HL-60 (cell line): ENCODE measurements around the gene TMEM37.

ENCODE experiments used
- DNase-seq, 2 experiments: peaks; one replicate each; pipeline ENCODE4 v3.0.0-alpha.2; 2010 to 2020; ENCODE audit warnings: low read depth in 1 of 2, low spot score in 1 of 2
- H3K27ac ChIP-seq: fragments of 250-450 bp; sonication (Bioruptor Pico); replicated peaks from 2 replicates; pipeline ENCODE4 v1.5.1; 2020; ENCODE audit warnings: mild to moderate bottlenecking, moderate library complexity
- H3K27me3 ChIP-seq: fragments of 250-450 bp; sonication (Bioruptor Pico); 2 replicates; pipeline ENCODE4 v1.5.1; 2021; ENCODE audit warnings: mild to moderate bottlenecking, moderate library complexity; ENCODE audit not compliant: insufficient read depth, poor library complexity, severe bottlenecking
- H3K4me3 ChIP-seq: replicated peaks from 2 replicates; pipeline ENCODE4 v1.5.1; 2011; ENCODE audit warnings: mild to moderate bottlenecking, control low read depth, low read length; ENCODE audit not compliant: insufficient read depth
- CTCF ChIP-seq: IDR thresholded peaks from one replicate; pipeline ENCODE4 v1.5.1; 2011; ENCODE audit warnings: low read length, control low read depth, inconsistent platforms; ENCODE audit not compliant: insufficient read depth
- GABPA ChIP-seq: IDR thresholded peaks from 2 replicates; pipeline ENCODE4 v1.6.1; 2012; ENCODE audit warnings: low read depth
- POLR2AphosphoS5 ChIP-seq: IDR thresholded peaks from 2 replicates; pipeline ENCODE4 v1.6.1; 2012; ENCODE audit warnings: low read depth
- SPI1 ChIP-seq: IDR thresholded peaks from 2 replicates; pipeline ENCODE4 v1.6.1; 2012; ENCODE audit warnings: low read depth, mild to moderate bottlenecking, borderline replicate concordance
- TF ChIP-seq, protein P1 (sequence below): IDR thresholded peaks from 2 replicates; pipeline ENCODE4 v1.6.1; 2012; ENCODE audit warnings: low read depth; ENCODE audit not compliant: insufficient replicate concordance

Gene TMEM37

GRCh38 chr2:119423811-119424210, 7.8 kb upstream of the TMEM37 start:
- no peaks in the 10 kb centered on the region for H3K27me3 ChIP-seq
- TF ChIP-seq POLR2AphosphoS5 (no peak), GABPA (no peak), SPI1 (no peak), CTCF (no peak)
- TF ChIP-seq, protein P1, sequence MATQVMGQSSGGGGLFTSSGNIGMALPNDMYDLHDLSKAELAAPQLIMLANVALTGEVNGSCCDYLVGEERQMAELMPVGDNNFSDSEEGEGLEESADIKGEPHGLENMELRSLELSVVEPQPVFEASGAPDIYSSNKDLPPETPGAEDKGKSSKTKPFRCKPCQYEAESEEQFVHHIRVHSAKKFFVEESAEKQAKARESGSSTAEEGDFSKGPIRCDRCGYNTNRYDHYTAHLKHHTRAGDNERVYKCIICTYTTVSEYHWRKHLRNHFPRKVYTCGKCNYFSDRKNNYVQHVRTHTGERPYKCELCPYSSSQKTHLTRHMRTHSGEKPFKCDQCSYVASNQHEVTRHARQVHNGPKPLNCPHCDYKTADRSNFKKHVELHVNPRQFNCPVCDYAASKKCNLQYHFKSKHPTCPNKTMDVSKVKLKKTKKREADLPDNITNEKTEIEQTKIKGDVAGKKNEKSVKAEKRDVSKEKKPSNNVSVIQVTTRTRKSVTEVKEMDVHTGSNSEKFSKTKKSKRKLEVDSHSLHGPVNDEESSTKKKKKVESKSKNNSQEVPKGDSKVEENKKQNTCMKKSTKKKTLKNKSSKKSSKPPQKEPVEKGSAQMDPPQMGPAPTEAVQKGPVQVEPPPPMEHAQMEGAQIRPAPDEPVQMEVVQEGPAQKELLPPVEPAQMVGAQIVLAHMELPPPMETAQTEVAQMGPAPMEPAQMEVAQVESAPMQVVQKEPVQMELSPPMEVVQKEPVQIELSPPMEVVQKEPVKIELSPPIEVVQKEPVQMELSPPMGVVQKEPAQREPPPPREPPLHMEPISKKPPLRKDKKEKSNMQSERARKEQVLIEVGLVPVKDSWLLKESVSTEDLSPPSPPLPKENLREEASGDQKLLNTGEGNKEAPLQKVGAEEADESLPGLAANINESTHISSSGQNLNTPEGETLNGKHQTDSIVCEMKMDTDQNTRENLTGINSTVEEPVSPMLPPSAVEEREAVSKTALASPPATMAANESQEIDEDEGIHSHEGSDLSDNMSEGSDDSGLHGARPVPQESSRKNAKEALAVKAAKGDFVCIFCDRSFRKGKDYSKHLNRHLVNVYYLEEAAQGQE, result no peak

GRCh38 chr2:119424284-119425118, 7.2 kb upstream of the TMEM37 start:
- no peak for DNase-seq
- no peak for TF ChIP-seq SPI1
- no peak for TF ChIP-seq GABPA
- no peak for TF ChIP-seq CTCF
- no peak for TF ChIP-seq POLR2AphosphoS5
- TF ChIP-seq, protein P1, result no peak
- no peak overlapping the region for H3K4me3 ChIP-seq
- no peaks in the 10 kb centered on the region for H3K27me3 ChIP-seq
- H3K27ac ChIP-seq, result no peak overlapping the region

More at GRCh38 chr2:119423811-119424210, 7.8 kb upstream of the TMEM37 start:
- Histone ChIP-seq H3K27ac (no peak overlapping the region), H3K4me3 (no peak overlapping the region)
- no peak for DNase-seq

DNA sequence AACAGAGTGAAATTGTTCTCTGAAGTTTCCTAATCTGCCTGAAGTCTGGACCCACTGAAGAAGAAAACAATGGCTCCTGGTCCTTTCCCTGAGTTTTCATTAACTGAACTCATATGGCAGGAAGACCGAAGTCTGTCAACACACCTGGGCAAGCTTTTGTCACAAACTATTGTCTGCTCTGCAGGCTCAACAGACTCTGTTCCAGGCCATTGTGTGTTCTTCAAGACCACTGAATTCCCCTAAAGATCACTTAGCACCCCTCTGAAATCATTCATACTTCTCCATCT, 6.6 kb upstream of the TMEM37 start:
- H3K27ac ChIP-seq, result no peak overlapping the region
- no peak overlapping the region for H3K4me3 ChIP-seq
- H3K27me3 ChIP-seq, result peaks cover 2% of the 10 kb centered on the region
- no peak for DNase-seq
- TF ChIP-seq SPI1, result no peak
- TF ChIP-seq, protein P1, result no peak
- TF ChIP-seq GABPA, result no peak
- TF ChIP-seq CTCF, result no peak
- TF ChIP-seq POLR2AphosphoS5, result no peak
